GM12878 (cell line): ENCODE data around the gene MANF. TPM values are rescaled to one million over a fixed set of nuclear protein-coding genes. Genes with fewer than 3 reads are reported as not detected.
A peak's percentile ranks its signal among the peaks of the same experiment; 100 is the strongest.

Source experiments
- BCLAF1 ChIP-seq: fragments of 450-650 bp; IDR thresholded peaks from 2 replicates; pipeline ENCODE4 v1.6.1; 2017; ENCODE audit warnings: antibody characterized with exemption, mild to moderate bottlenecking, moderate library complexity
- CREB1 ChIP-seq: IDR thresholded peaks from 2 replicates; pipeline ENCODE4 v1.6.1; 2012; ENCODE audit warnings: low read depth, mild to moderate bottlenecking, inconsistent platforms
- HDAC2 ChIP-seq: fragments of 200-600 bp; sonication (generic); IDR thresholded peaks from 2 replicates; pipeline ENCODE4 v1.6.1; 2017
- PBX3 ChIP-seq: IDR thresholded peaks from 2 replicates; pipeline ENCODE4 v1.6.1; 2011; ENCODE audit warnings: mild to moderate bottlenecking, low read depth, low read length, moderate library complexity; ENCODE audit not compliant: insufficient replicate concordance
- POLR2A ChIP-seq: IDR thresholded peaks from 2 replicates; pipeline ENCODE4 v1.6.1; 2011; ENCODE audit warnings: low read depth, mild to moderate bottlenecking, low read length
- polyA plus RNA-seq, 11 experiments: library from polyadenylated mRNA; depleted of rRNA in 4 of 11; unstranded in 6 of 11; stranded (reverse) in 5 of 11; fragments of >200 nt; fragmentation: Nextera tagmentation in 4 of 11; fragmentation: Illumina TruSeq in 1 of 11; extraction: Ambion mirVana in 4 of 11; extraction: Trizol in 1 of 11; gene quantifications; 1 replicate in 1 of 11; 2 replicates in 10 of 11; pipeline versions ENCODE4 v1.2.1 to v1.2.3, GENCODE V29; 2011 to 2016; ENCODE audit warnings: inconsistent platforms in 2 of 11, missing spikeins in 2 of 11, low read depth in 1 of 11
- total RNA-seq, 4 experiments: library from RNA; depleted of rRNA in 3 of 4; stranded (reverse); fragments of >200 nt in 3 of 4; fragmentation: Illumina TruSeq in 1 of 4; extraction: Trizol in 1 of 4; gene quantifications; 2 replicates each; pipeline versions ENCODE4 v1.2.1 to v1.2.3, GENCODE V29; 2013 to 2021
- TF ChIP-seq, protein P1 (sequence below): IDR thresholded peaks from 2 replicates; pipeline ENCODE4 v1.6.1; 2012; ENCODE audit warnings: low read length, inconsistent platforms

MANF gene
- total and polyA plus RNA-seq, 10 of the 15 experiments (the other 5 are each of a cell fraction or from before 2014, with no cell fraction given), result 22.0 to 120 (median 82.9) TPM

- TF ChIP-seq, protein P1, sequence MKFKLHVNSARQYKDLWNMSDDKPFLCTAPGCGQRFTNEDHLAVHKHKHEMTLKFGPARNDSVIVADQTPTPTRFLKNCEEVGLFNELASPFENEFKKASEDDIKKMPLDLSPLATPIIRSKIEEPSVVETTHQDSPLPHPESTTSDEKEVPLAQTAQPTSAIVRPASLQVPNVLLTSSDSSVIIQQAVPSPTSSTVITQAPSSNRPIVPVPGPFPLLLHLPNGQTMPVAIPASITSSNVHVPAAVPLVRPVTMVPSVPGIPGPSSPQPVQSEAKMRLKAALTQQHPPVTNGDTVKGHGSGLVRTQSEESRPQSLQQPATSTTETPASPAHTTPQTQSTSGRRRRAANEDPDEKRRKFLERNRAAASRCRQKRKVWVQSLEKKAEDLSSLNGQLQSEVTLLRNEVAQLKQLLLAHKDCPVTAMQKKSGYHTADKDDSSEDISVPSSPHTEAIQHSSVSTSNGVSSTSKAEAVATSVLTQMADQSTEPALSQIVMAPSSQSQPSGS, result no peak
- TF ChIP-seq POLR2A (peak; percentile 73), PBX3 (no peak), HDAC2 (no peak), CREB1 (peak; percentile 56; the same call in 1 of the 2 replicates), BCLAF1 (no peak)
These were observed 6.7 kb downstream of the MANF start (continued) for GRCh38 chr3:51391566-51392354.
